GM12878 (cell line): ENCODE measurements around the gene ANKRD55. TPM values are rescaled to one million over a fixed set of nuclear protein-coding genes. Genes with fewer than 3 reads are reported as not detected.

Source experiments
- ATAC-seq: fragments of 200-7000 bp; cut with Tn5 transposase; 3 replicates; pipeline ENCODE4 v1.9.1; 2020; ENCODE audit warnings: mild to moderate bottlenecking, moderate library complexity
- BruUV-seq: library from RNA; stranded (reverse); fragments of 400-500 nt; replicated peaks from 2 replicates; lab custom pipeline; 2021; lab: Mats Ljungman, UMichigan
- CTCF ChIA-PET: fragments of 300-600 bp; sonication (Branson Sonifier 250); formaldehyde crosslinking; extraction: SDS; loops from one replicate; lab custom pipeline; 2021; ENCODE audit warnings: inconsistent platforms; lab: Yijun Ruan, JAX
- POLR2A ChIA-PET: fragments of 350-600 bp; formaldehyde crosslinking; extraction: SDS; loops from one replicate; lab custom pipeline; 2021; ENCODE audit warnings: inconsistent platforms; lab: Charles Lee
- RAD21 ChIA-PET: fragments of 300-600 bp; sonication (Branson Sonifier 250); formaldehyde crosslinking; loops from one replicate; lab custom pipeline; 2023; ENCODE audit warnings: antibody characterized with exemption; ENCODE audit not compliant: unreplicated experiment; lab: Charles Lee
- SMC1A ChIA-PET: fragments of 300-600 bp; sonication (Branson Sonifier 250); formaldehyde crosslinking; loops from one replicate; lab custom pipeline; 2023; ENCODE audit not compliant: unreplicated experiment, uncharacterized antibody; lab: Charles Lee
- DNase-seq: peaks from one replicate; pipeline ENCODE4 v3.0.0-alpha.2; 2011; ENCODE audit warnings: low read depth, low spot score
- FAIRE-seq: peaks from 3 replicates; lab custom pipeline; 2011; peaks lifted over from hg19 to GRCh38; lab: Jason Lieb, UNC
- H2AFZ ChIP-seq: 2 replicates; pipeline ENCODE4 v1.6.0; 2011; ENCODE audit warnings: low read depth, low read length, control low read depth; ENCODE audit not compliant: control insufficient read depth
- H3K27ac ChIP-seq: 2 replicates; pipeline ENCODE4 v1.5.1; 2011; ENCODE audit warnings: control low read depth; ENCODE audit not compliant: control insufficient read depth, insufficient read depth
- H3K27me3 ChIP-seq, 2 experiments: replicated peaks in 1 of 2; 2 replicates each; pipeline versions ENCODE4 v1.6.0 to v1.6.1; 2011; ENCODE audit warnings: low read length in 1 of 2; ENCODE audit not compliant: control insufficient read depth in 2 of 2, insufficient read depth in 2 of 2
- H3K36me3 ChIP-seq, 2 experiments: 2 replicates each; pipeline ENCODE4 v1.5.1; 2011; ENCODE audit warnings: low read length in 1 of 2; ENCODE audit not compliant: control insufficient read depth in 2 of 2, insufficient read depth in 2 of 2
- H3K4me1 ChIP-seq: 2 replicates; pipeline ENCODE4 v1.6.1; 2011; ENCODE audit warnings: mild to moderate bottlenecking, low read length, moderate library complexity, mixed read lengths; ENCODE audit not compliant: control insufficient read depth, insufficient read depth
- H3K4me2 ChIP-seq: 2 replicates; pipeline ENCODE4 v1.6.0; 2011; ENCODE audit warnings: control low read depth; ENCODE audit not compliant: control insufficient read depth, insufficient read depth
- H3K4me3 ChIP-seq: fragments of 200-600 bp; sonication (generic); 2 replicates; pipeline ENCODE4 v1.5.1; 2016
- H3K79me2 ChIP-seq: 2 replicates; pipeline ENCODE4 v1.6.0; 2011; ENCODE audit warnings: low read length; ENCODE audit not compliant: control insufficient read depth, insufficient read depth
- H3K9ac ChIP-seq: 2 replicates; pipeline ENCODE4 v1.8.0; 2011; ENCODE audit warnings: low read length, control low read depth, mixed read lengths; ENCODE audit not compliant: control insufficient read depth, insufficient read depth
- H3K9me3 ChIP-seq: replicated peaks from 3 replicates; pipeline ENCODE4 v1.5.1; 2011; ENCODE audit warnings: mild to moderate bottlenecking, low read length; ENCODE audit not compliant: control insufficient read depth, insufficient read depth
- H4K20me1 ChIP-seq: 2 replicates; pipeline ENCODE4 v1.6.0; 2011; ENCODE audit not compliant: control insufficient read depth, insufficient read depth
- ASH2L ChIP-seq: fragments of 300-600, 200-600 bp; sonication (generic); IDR thresholded peaks from 2 replicates; pipeline ENCODE4 v1.6.1; 2017; ENCODE audit warnings: low read depth, mild to moderate bottlenecking, borderline replicate concordance
- CHD1 ChIP-seq: IDR thresholded peaks from 2 replicates; pipeline ENCODE4 v1.6.1; 2012; ENCODE audit warnings: low read depth, low read length, improper control_type of control experiment
- E4F1 ChIP-seq: fragments of 450-650 bp; IDR thresholded peaks from 2 replicates; pipeline ENCODE4 v1.6.1; 2018; ENCODE audit warnings: borderline replicate concordance, mild to moderate bottlenecking; ENCODE audit not compliant: partially characterized antibody
- FOXM1 ChIP-seq: IDR thresholded peaks from 2 replicates; pipeline ENCODE4 v1.6.1; 2012; ENCODE audit warnings: low read depth, mild to moderate bottlenecking, inconsistent platforms, low read length, moderate library complexity
- MTA2 ChIP-seq: fragments of 450-650 bp; IDR thresholded peaks from 2 replicates; pipeline ENCODE4 v1.6.1; 2016; ENCODE audit warnings: low read depth, mild to moderate bottlenecking, moderate library complexity
- MYB ChIP-seq: fragments of 150-350 bp; IDR thresholded peaks from 2 replicates; pipeline ENCODE4 v1.6.1; 2014; ENCODE audit warnings: mild to moderate bottlenecking, low read depth, low read length, borderline replicate concordance
- SPI1 ChIP-seq: IDR thresholded peaks from 2 replicates; pipeline ENCODE4 v1.6.1; 2011; ENCODE audit warnings: low read depth, mild to moderate bottlenecking, low read length, moderate library complexity, borderline replicate concordance; ENCODE audit not compliant: insufficient read depth
- TAF1 ChIP-seq: IDR thresholded peaks from 2 replicates; pipeline ENCODE4 v1.6.1; 2011; ENCODE audit warnings: mild to moderate bottlenecking, low read depth, low read length, borderline replicate concordance
- TCF12 ChIP-seq: IDR thresholded peaks from 2 replicates; pipeline ENCODE4 v1.6.1; 2011; ENCODE audit warnings: low read depth, mild to moderate bottlenecking, low read length
- WGBS: methylation state at CpG from one replicate; pipeline ENCODE4 v1.1.6; 2016; ENCODE audit warnings: low lambda C conversion rate; ENCODE audit not compliant: insufficient replicate concordance, insufficient coverage; ENCODE audit errors: missing lambda C conversion rate; 5-methylcytosine and 5-hydroxymethylcytosine counted together
- in situ Hi-C: fragments of 300-500 bp; cut with MboI; formaldehyde crosslinking; loops from 9 replicates; pipeline ENCODE4 v1.14.3; 2018; ENCODE audit warnings: mixed read lengths
- intact Hi-C: fragments of 100-400 bp; cut with micrococcal nuclease; formaldehyde crosslinking; loops from one replicate; pipeline ENCODE4 v1.14.2; 2022; ENCODE audit not compliant: unreplicated experiment
- polyA plus RNA-seq, 11 experiments: library from polyadenylated mRNA; depleted of rRNA in 4 of 11; unstranded in 6 of 11; stranded (reverse) in 5 of 11; fragments of >200 nt; fragmentation: Nextera tagmentation in 4 of 11; fragmentation: Illumina TruSeq in 1 of 11; extraction: Ambion mirVana in 4 of 11; extraction: Trizol in 1 of 11; gene quantifications; 1 replicate in 1 of 11; 2 replicates in 10 of 11; pipeline versions ENCODE4 v1.2.1 to v1.2.3, GENCODE V29; 2011 to 2016; ENCODE audit warnings: inconsistent platforms in 2 of 11, missing spikeins in 2 of 11, low read depth in 1 of 11
- total RNA-seq, 4 experiments: library from RNA; depleted of rRNA in 3 of 4; stranded (reverse); fragments of >200 nt in 3 of 4; fragmentation: Illumina TruSeq in 1 of 4; extraction: Trizol in 1 of 4; gene quantifications; 2 replicates each; pipeline versions ENCODE4 v1.2.1 to v1.2.3, GENCODE V29; 2013 to 2021
- TF ChIP-seq, protein P1 (sequence below): IDR thresholded peaks from 2 replicates; pipeline ENCODE4 v1.6.1; 2011; ENCODE audit warnings: borderline replicate concordance, low read depth, mild to moderate bottlenecking, moderate library complexity, low read length; ENCODE audit not compliant: insufficient read depth, poor library complexity, severe bottlenecking
- TF ChIP-seq, protein P2 (sequence below): fragments of 450-650 bp; formaldehyde crosslinking; IDR thresholded peaks from 2 replicates; pipeline ENCODE4 v1.5.0; 2022; ENCODE audit warnings: mild to moderate bottlenecking, missing genetic modification characterization
- TF ChIP-seq, protein P3 (sequence below): IDR thresholded peaks from 2 replicates; pipeline ENCODE4 v1.6.1; 2011; ENCODE audit warnings: low read depth, mild to moderate bottlenecking, low read length, moderate library complexity, borderline replicate concordance; ENCODE audit errors: extremely low read depth

ANKRD55 gene
- total and polyA plus RNA-seq, 10 of the 15 experiments (the other 5 are each of a cell fraction or from before 2014, with no cell fraction given), result 0.04 TPM; not detected in 9

GRCh38 chr5:56148453-56148971 lies 84.6 kb downstream of the ANKRD55 start (continued):
- TF ChIP-seq, protein P1, sequence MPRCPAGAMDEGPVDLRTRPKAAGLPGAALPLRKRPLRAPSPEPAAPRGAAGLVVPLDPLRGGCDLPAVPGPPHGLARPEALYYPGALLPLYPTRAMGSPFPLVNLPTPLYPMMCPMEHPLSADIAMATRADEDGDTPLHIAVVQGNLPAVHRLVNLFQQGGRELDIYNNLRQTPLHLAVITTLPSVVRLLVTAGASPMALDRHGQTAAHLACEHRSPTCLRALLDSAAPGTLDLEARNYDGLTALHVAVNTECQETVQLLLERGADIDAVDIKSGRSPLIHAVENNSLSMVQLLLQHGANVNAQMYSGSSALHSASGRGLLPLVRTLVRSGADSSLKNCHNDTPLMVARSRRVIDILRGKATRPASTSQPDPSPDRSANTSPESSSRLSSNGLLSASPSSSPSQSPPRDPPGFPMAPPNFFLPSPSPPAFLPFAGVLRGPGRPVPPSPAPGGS, result no peak
- TF ChIP-seq SPI1, result no peak

GRCh38 chr5:56147659-56148230 lies 85.4 kb downstream of the ANKRD55 start:
- POLR2A ChIA-PET, result interaction anchor here (0.6 to 2.1 kb wide), 10 partner anchors 8 to 156 kb away, joined by 3 to 16 read pairs (median 4); no protein-coding TSS in a partner anchor
- 82% methylated on average over 4 of the region's 4 CpGs for WGBS
- H3K9ac ChIP-seq, result no peak overlapping the region
- no peak overlapping the region for H3K4me3 ChIP-seq
- RAD21 ChIA-PET, result interaction anchor here (0.6 to 7.9 kb wide), 20 partner anchors 8 to 608 kb away, joined by 3 to 41 read pairs (median 8); partner anchors contain the start of gene IL6ST
- in situ Hi-C loops, result loop anchor here (5.0 kb wide), 1 partner anchor 155 kb away; the partner anchor contains the start of gene IL6ST
- H3K9me3 ChIP-seq, result no peaks in the 10 kb centered on the region
- CTCF ChIA-PET, result interaction anchor here (0.9 to 4.8 kb wide), 17 partner anchors 13 to 212 kb away, joined by 3 to 25 read pairs (median 4); partner anchors contain the start of gene IL6ST
- DNase-seq (no peak), FAIRE-seq (no peak), ATAC-seq (peak; percentile 9; the same call in 1 of the 3 replicates)
- peak overlapping the region; percentile 70 for H3K4me2 ChIP-seq
- H2AFZ ChIP-seq, result no peak overlapping the region
- intact Hi-C loops, result loop anchor here (1.0 to 5.0 kb wide), 4 partner anchors 52 to 170 kb away; partner anchors contain the start of gene IL6ST
- H3K27me3 ChIP-seq, result no peaks in the 10 kb centered on the region; a peak in 1 of 4 replicates
- H3K79me2 ChIP-seq, result no peaks in the 10 kb centered on the region
- H3K27ac ChIP-seq, result peak overlapping the region; percentile 54; the same call in 1 of the 2 replicates
- SMC1A ChIA-PET, result interaction anchor here (0.6 to 16.8 kb wide), 34 partner anchors 8 to 522 kb away, joined by 3 to 206 read pairs (median 5); no protein-coding TSS in a partner anchor
- BruUV-seq, result no TSS peak
- peaks cover 30% of the 10 kb centered on the region for H3K4me1 ChIP-seq
- no peaks in the 10 kb centered on the region for H4K20me1 ChIP-seq
- H3K36me3 ChIP-seq, result no peaks in the 10 kb centered on the region
- TF ChIP-seq MYB (no peak), TCF12 (no peak), MTA2 (no peak), TAF1 (no peak), ASH2L (no peak), CHD1 (no peak), E4F1 (no peak), FOXM1 (no peak)
- TF ChIP-seq, protein P2, sequence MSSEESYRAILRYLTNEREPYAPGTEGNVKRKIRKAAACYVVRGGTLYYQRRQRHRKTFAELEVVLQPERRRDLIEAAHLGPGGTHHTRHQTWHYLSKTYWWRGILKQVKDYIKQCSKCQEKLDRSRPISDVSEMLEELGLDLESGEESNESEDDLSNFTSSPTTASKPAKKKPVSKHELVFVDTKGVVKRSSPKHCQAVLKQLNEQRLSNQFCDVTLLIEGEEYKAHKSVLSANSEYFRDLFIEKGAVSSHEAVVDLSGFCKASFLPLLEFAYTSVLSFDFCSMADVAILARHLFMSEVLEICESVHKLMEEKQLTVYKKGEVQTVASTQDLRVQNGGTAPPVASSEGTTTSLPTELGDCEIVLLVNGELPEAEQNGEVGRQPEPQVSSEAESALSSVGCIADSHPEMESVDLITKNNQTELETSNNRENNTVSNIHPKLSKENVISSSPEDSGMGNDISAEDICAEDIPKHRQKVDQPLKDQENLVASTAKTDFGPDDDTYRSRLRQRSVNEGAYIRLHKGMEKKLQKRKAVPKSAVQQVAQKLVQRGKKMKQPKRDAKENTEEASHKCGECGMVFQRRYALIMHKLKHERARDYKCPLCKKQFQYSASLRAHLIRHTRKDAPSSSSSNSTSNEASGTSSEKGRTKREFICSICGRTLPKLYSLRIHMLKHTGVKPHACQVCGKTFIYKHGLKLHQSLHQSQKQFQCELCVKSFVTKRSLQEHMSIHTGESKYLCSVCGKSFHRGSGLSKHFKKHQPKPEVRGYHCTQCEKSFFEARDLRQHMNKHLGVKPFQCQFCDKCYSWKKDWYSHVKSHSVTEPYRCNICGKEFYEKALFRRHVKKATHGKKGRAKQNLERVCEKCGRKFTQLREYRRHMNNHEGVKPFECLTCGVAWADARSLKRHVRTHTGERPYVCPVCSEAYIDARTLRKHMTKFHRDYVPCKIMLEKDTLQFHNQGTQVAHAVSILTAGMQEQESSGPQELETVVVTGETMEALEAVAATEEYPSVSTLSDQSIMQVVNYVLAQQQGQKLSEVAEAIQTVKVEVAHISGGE (CRISPR knock-in tag), result no peak
- TF ChIP-seq, protein P3, sequence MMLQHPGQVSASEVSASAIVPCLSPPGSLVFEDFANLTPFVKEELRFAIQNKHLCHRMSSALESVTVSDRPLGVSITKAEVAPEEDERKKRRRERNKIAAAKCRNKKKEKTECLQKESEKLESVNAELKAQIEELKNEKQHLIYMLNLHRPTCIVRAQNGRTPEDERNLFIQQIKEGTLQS, result no peak
